Astrocyte of the cerebellum (primary cell): ENCODE results near the gene DDX19B.
"Not testable (repeated sequence)": the region's sequence is repeated elsewhere in the genome, so short reads cannot be mapped to it uniquely, and the experiment has no call there.

Experiments
- DNase-seq: peaks from one replicate; pipeline ENCODE4 v3.0.0-alpha.2; 2011; ENCODE audit warnings: low read depth
- H3K4me3 ChIP-seq: 2 replicates; pipeline ENCODE4 v1.5.1; 2011; ENCODE audit warnings: mild to moderate bottlenecking, low read depth, low read length, moderate library complexity
- CTCF ChIP-seq: IDR thresholded peaks from 2 replicates; pipeline ENCODE4 v1.5.1; 2012; ENCODE audit warnings: low read length, low read depth, moderate library complexity, mild to moderate bottlenecking; ENCODE audit errors: missing control alignments
- in situ Hi-C: cut with HindIII; loops from 2 replicates; pipeline ENCODE4 v1.10.0; 2017; ENCODE audit warnings: low sequenced_read_pairs

DDX19B gene

GRCh38 chr16:70298988-70299938 is at the start of gene DDX19B:
TSS of gene DDX19B (plus strand) at chr16:70299186. CDS start at chr16:70299298, 112 bp downstream.
- peak within 1 kb of the TSS; percentile 71 for H3K4me3 ChIP-seq
- in situ Hi-C loops, result no loop called here
- DNase-seq, result no peak
- TF ChIP-seq CTCF, result no peak

- DNase-seq, H3K4me3 ChIP-seq, in situ Hi-C loops: not testable (repeated sequence)
Observed at GRCh38 chr16:70249697-70250096, 49.3 kb upstream of the DDX19B start.

- no peak for DNase-seq
- peak overlapping the region; percentile 58 for H3K4me3 ChIP-seq
- peak; percentile 2 for TF ChIP-seq CTCF
- in situ Hi-C loops, result no loop called here
Observed at GRCh38 chr16:70250748-70251628, 48.0 kb upstream of the DDX19B start.

- H3K4me3 ChIP-seq, result peak within 1 kb of the TSS; percentile 58
- in situ Hi-C loops, result no loop called here
- DNase-seq, result peak; percentile 83
- peak; percentile 87 for TF ChIP-seq CTCF
Observed at GRCh38 chr16:70251629-70252354, 47.2 kb upstream of the DDX19B start, which contains the start of gene EXOSC6. TSS of gene EXOSC6 (minus strand) at chr16:70251940. CDS start at chr16:70251900, 40 bp downstream.

GRCh38 chr16:70252355-70252988 is 46.5 kb upstream of the DDX19B start:
- DNase-seq, result no peak
- H3K4me3 ChIP-seq, result no peak overlapping the region
- in situ Hi-C loops, result no loop called here
- peak; percentile 47 for TF ChIP-seq CTCF

GRCh38 chr16:70253291-70254106 is 45.5 kb upstream of the DDX19B start:
- H3K4me3 ChIP-seq, result no peak overlapping the region
- in situ Hi-C loops, result no loop called here
- TF ChIP-seq CTCF, result peak; percentile 72
- no peak for DNase-seq
